Panc1 (cell line): ENCODE measurements around the gene PISD. TPM values are rescaled to one million over a fixed set of nuclear protein-coding genes. Genes with fewer than 3 reads are reported as not detected.

Source experiments
- ATAC-seq: fragments of 200-7000 bp; cut with Tn5 transposase; 2 replicates; pipeline ENCODE4 v1.9.1; 2020; ENCODE audit warnings: mild to moderate bottlenecking, moderate library complexity
- BruUV-seq: library from RNA; stranded (reverse); fragments of 400-500 nt; replicated peaks from 2 replicates; lab custom pipeline; 2021; lab: Mats Ljungman, UMichigan
- CTCF ChIA-PET: fragments of 300-600 bp; sonication (Branson Sonifier 250); formaldehyde crosslinking; loops from one replicate; lab custom pipeline; 2022; ENCODE audit warnings: antibody characterized with exemption; lab: Charles Lee
- POLR2A ChIA-PET: fragments of 300-600 bp; sonication (Branson Sonifier 250); formaldehyde crosslinking; loops from one replicate; lab custom pipeline; 2022; ENCODE audit warnings: antibody characterized with exemption; lab: Charles Lee
- DNase-seq: peaks from one replicate; pipeline ENCODE4 v3.0.0-alpha.2; 2010; ENCODE audit warnings: low read depth, low spot score
- H3K27ac ChIP-seq: 2 replicates; pipeline ENCODE4 v1.5.1; 2011; ENCODE audit warnings: mild to moderate bottlenecking, low read length, inconsistent platforms
- H3K27me3 ChIP-seq: fragments of 200-500 bp; sonication (Bioruptor generic); 2 replicates; pipeline ENCODE4 v1.6.0; 2014; ENCODE audit warnings: low read length, inconsistent platforms; ENCODE audit not compliant: control insufficient read depth, insufficient read depth
- H3K36me3 ChIP-seq: fragments of 200-500 bp; sonication (Bioruptor generic); 2 replicates; pipeline ENCODE4 v1.5.1; 2014; ENCODE audit warnings: inconsistent platforms, mild to moderate bottlenecking, low read length, moderate library complexity; ENCODE audit not compliant: control insufficient read depth, insufficient read depth
- H3K4me1 ChIP-seq: 2 replicates; pipeline ENCODE4 v1.5.1; 2011; ENCODE audit warnings: inconsistent platforms, mild to moderate bottlenecking, low read length, moderate library complexity; ENCODE audit not compliant: control insufficient read depth, insufficient read depth
- H3K4me3 ChIP-seq, 2 experiments: 2 replicates each; pipeline ENCODE4 v1.5.1; 2011 to 2012; ENCODE audit warnings: low read depth in 2 of 2, low read length in 2 of 2, mild to moderate bottlenecking in 2 of 2, inconsistent platforms in 1 of 2, moderate library complexity in 1 of 2
- H3K9me3 ChIP-seq: fragments of 200-500 bp; sonication (Bioruptor generic); 2 replicates; pipeline ENCODE4 v1.5.1; 2014; ENCODE audit warnings: low read depth, mild to moderate bottlenecking, inconsistent platforms, low read length, moderate library complexity; ENCODE audit not compliant: control insufficient read depth, insufficient read depth
- POLR2AphosphoS5 ChIP-seq: IDR thresholded peaks from 2 replicates; pipeline ENCODE4 v1.6.1; 2012; ENCODE audit warnings: mild to moderate bottlenecking, low read depth, low read length, moderate library complexity
- REST ChIP-seq, 2 experiments: IDR thresholded peaks; 2 replicates each; pipeline ENCODE4 v1.6.1; 2011 to 2012; ENCODE audit warnings: low read depth in 2 of 2, control low read depth in 1 of 2, low read length in 1 of 2, mild to moderate bottlenecking in 1 of 2, moderate library complexity in 1 of 2; ENCODE audit not compliant: insufficient read depth in 1 of 2
- SIN3A ChIP-seq: IDR thresholded peaks from 2 replicates; pipeline ENCODE4 v1.6.1; 2012; ENCODE audit warnings: low read depth, mild to moderate bottlenecking, low read length, moderate library complexity, borderline replicate concordance; ENCODE audit not compliant: insufficient read depth
- TCF7L2 ChIP-seq: IDR thresholded peaks from 2 replicates; pipeline ENCODE4 v1.6.1; 2011; ENCODE audit warnings: mild to moderate bottlenecking, low read depth, low read length, inconsistent platforms
- in situ Hi-C: cut with HindIII; loops from 2 replicates; pipeline ENCODE4 v1.10.0; 2016; ENCODE audit warnings: low sequenced_read_pairs, low pct_unique_long_range_greater_than_20kb
- intact Hi-C: fragments of 100-400 bp; cut with micrococcal nuclease; formaldehyde crosslinking; loops from one replicate; pipeline ENCODE4 v1.10.0; 2022; ENCODE audit not compliant: unreplicated experiment
- total RNA-seq: library from RNA; stranded (reverse); gene quantifications from one replicate; pipeline ENCODE4 v1.2.1, GENCODE V29; 2021; ENCODE audit not compliant: unreplicated experiment
- TF ChIP-seq, protein P1 (sequence below): fragments of 450-650 bp; IDR thresholded peaks from 2 replicates; pipeline ENCODE4 v1.5.1; 2017; ENCODE audit warnings: mild to moderate bottlenecking

The PISD gene
- total RNA-seq, 1 experiment from 2014 or later: 33.8 TPM

- Histone ChIP-seq H3K4me1 (no peaks in the 10 kb centered on the region), H3K27me3 (no peaks in the 10 kb centered on the region), H3K27ac (no peak overlapping the region), H3K9me3 (no peaks in the 10 kb centered on the region), H3K36me3 (no peaks in the 10 kb centered on the region), H3K4me3 (no peak overlapping the region)
- DNase-seq (no peak), ATAC-seq (no peak)
- BruUV-seq: no TSS peak
- ChIA-PET CTCF (no interaction called here), POLR2A (no interaction called here)
- TF ChIP-seq SIN3A (no peak), REST (IDR thresholded peaks at IDR 0.05; ENCODE audit: insufficient read depth in 1 of 2, low read depth in 2 of 2, low read length in 1 of 2) (no peak), TCF7L2 (no peak), POLR2AphosphoS5 (no peak)
- TF ChIP-seq, protein P1, sequence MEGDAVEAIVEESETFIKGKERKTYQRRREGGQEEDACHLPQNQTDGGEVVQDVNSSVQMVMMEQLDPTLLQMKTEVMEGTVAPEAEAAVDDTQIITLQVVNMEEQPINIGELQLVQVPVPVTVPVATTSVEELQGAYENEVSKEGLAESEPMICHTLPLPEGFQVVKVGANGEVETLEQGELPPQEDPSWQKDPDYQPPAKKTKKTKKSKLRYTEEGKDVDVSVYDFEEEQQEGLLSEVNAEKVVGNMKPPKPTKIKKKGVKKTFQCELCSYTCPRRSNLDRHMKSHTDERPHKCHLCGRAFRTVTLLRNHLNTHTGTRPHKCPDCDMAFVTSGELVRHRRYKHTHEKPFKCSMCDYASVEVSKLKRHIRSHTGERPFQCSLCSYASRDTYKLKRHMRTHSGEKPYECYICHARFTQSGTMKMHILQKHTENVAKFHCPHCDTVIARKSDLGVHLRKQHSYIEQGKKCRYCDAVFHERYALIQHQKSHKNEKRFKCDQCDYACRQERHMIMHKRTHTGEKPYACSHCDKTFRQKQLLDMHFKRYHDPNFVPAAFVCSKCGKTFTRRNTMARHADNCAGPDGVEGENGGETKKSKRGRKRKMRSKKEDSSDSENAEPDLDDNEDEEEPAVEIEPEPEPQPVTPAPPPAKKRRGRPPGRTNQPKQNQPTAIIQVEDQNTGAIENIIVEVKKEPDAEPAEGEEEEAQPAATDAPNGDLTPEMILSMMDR: no peak
- intact Hi-C loops: no loop called here
- in situ Hi-C loops: no loop called here
These were observed 84.3 kb downstream of the PISD start for GRCh38 chr22:31577711-31578110.

GRCh38 chr22:31575190-31575589, 86.8 kb downstream of the PISD start:
- intact Hi-C loops (no loop called here), in situ Hi-C loops (no loop called here)
- no peaks in the 10 kb centered on the region for H3K4me1 ChIP-seq
- BruUV-seq: no TSS peak
- TF ChIP-seq SIN3A (no peak), REST (IDR thresholded peaks at IDR 0.05; ENCODE audit: insufficient read depth in 1 of 2, low read depth in 2 of 2, low read length in 1 of 2) (no peak), TCF7L2 (no peak), POLR2AphosphoS5 (no peak)
- TF ChIP-seq, protein P1: no peak
- no peak for DNase-seq
- no peak overlapping the region for H3K4me3 ChIP-seq
- no peak for ATAC-seq
- H3K9me3 ChIP-seq: no peaks in the 10 kb centered on the region
- no peaks in the 10 kb centered on the region for H3K36me3 ChIP-seq
- ChIA-PET CTCF (no interaction called here), POLR2A (no interaction called here)
- H3K27ac ChIP-seq: no peak overlapping the region
- no peaks in the 10 kb centered on the region for H3K27me3 ChIP-seq
